A673 (cell line): ENCODE results near the gene FGFR2. TPM values are rescaled to one million over a fixed set of nuclear protein-coding genes. Genes with fewer than 3 reads are reported as not detected.

Source experiments
- BruUV-seq: library from RNA; stranded (reverse); fragments of 400-500 nt; replicated peaks from 2 replicates; lab custom pipeline; 2021; lab: Mats Ljungman, UMichigan
- CTCF ChIA-PET: fragments of 300-600 bp; sonication (Branson Sonifier 250); formaldehyde crosslinking; loops from one replicate; lab custom pipeline; 2022; ENCODE audit warnings: antibody characterized with exemption; lab: Charles Lee
- POLR2A ChIA-PET: fragments of 300-600 bp; sonication (Branson Sonifier 250); formaldehyde crosslinking; loops from one replicate; lab custom pipeline; 2022; ENCODE audit warnings: antibody characterized with exemption; ENCODE audit not compliant: low non-redundant PET; lab: Charles Lee
- DNase-seq: peaks from one replicate; pipeline ENCODE4 v3.0.0-alpha.2; 2015; ENCODE audit warnings: low spot score
- H3K27ac ChIP-seq: fragments of 200-600 bp; sonication (generic); 2 replicates; pipeline ENCODE4 v1.5.1; 2016; ENCODE audit warnings: mixed run types, low read depth, mild to moderate bottlenecking, mixed read lengths, antibody characterized with exemption, low read length; ENCODE audit not compliant: poor library complexity, severe bottlenecking
- H3K27me3 ChIP-seq: fragments of 200-600 bp; sonication (generic); replicated peaks from 2 replicates; pipeline ENCODE4 v1.6.1; 2017; ENCODE audit warnings: mixed run types, low read depth, mild to moderate bottlenecking, mixed read lengths, antibody characterized with exemption, low read length; ENCODE audit not compliant: insufficient read depth, poor library complexity
- H3K36me3 ChIP-seq: fragments of 200-600 bp; sonication (generic); 2 replicates; pipeline ENCODE4 v1.6.1; 2016; ENCODE audit warnings: mixed run types, mild to moderate bottlenecking, mixed read lengths, antibody characterized with exemption, low read length; ENCODE audit not compliant: insufficient read depth, poor library complexity, severe bottlenecking
- H3K4me1 ChIP-seq: fragments of 200-600 bp; sonication (generic); 2 replicates; pipeline ENCODE4 v1.6.1; 2017; ENCODE audit warnings: mixed run types, mild to moderate bottlenecking, mixed read lengths, antibody characterized with exemption, low read length; ENCODE audit not compliant: insufficient read depth, poor library complexity, severe bottlenecking
- H3K4me3 ChIP-seq: fragments of 200-600 bp; sonication (generic); 2 replicates; pipeline ENCODE4 v1.5.1; 2016; ENCODE audit warnings: low read depth, mixed run types, mild to moderate bottlenecking, mixed read lengths, low read length; ENCODE audit not compliant: poor library complexity, severe bottlenecking
- H3K9me3 ChIP-seq: fragments of 200-600 bp; sonication (generic); 2 replicates; pipeline ENCODE4 v1.6.1; 2016; ENCODE audit warnings: mixed run types, low read depth, mild to moderate bottlenecking, mixed read lengths, antibody characterized with exemption, low read length; ENCODE audit not compliant: poor library complexity, severe bottlenecking
- EZH2 ChIP-seq: fragments of 200-600 bp; sonication (generic); IDR thresholded peaks from 2 replicates; pipeline ENCODE4 v1.6.1; 2017; ENCODE audit warnings: borderline replicate concordance, low read depth, mild to moderate bottlenecking, mixed read lengths, antibody characterized with exemption, low read length; ENCODE audit not compliant: poor library complexity, severe bottlenecking
- intact Hi-C: fragments of 100-400 bp; cut with micrococcal nuclease; formaldehyde crosslinking; loops from one replicate; pipeline ENCODE4 v1.10.0; 2022; ENCODE audit not compliant: unreplicated experiment
- total RNA-seq: library from RNA; stranded (reverse); gene quantifications from 2 replicates; pipeline ENCODE4 v1.2.3, GENCODE V29; 2021
- TF ChIP-seq, protein P1 (sequence below): fragments of 300-800, 200-600 bp; sonication (generic); conservative IDR thresholded peaks from 2 replicates; pipeline ENCODE4 v1.5.1; 2017; ENCODE audit warnings: low read depth, mild to moderate bottlenecking, antibody characterized with exemption, low read length, moderate library complexity, mixed read lengths

Gene FGFR2
- total RNA-seq, 1 experiment from 2014 or later: 0.60 TPM

DNA sequence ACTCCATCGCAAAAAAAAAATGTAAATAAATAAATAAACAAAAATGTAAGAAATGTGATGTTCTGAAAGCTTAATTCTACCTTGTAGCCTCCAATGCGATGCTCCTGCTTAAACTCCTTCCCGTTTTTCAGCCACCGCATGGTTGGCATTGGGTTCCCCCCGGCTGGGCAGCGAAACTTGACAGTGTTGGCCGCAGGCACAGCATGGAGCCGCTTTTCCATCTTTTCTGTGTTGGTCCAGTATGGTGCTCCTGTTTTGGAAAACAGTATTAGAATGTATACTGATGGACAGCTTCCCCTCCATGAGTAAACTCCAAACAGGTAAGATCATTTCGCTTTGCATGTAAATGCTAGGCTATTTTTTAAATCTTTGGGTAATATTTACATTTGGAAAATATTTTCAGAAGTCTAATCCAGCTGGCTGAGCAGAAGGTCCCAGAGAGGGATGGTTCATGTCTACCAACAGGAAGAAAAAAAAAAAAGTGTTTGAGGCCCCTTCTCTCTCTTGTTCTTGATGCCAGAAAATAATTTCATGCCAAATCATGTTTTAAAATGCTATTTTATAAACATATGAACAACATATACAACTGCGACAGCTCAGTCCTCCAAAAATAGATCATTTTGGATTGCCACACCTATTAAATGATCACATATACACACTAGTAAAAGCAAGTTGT is 46.9 kb downstream of the FGFR2 start:
- BruUV-seq: no TSS peak
- DNase-seq: no peak
- no peak overlapping the region for H3K4me3 ChIP-seq
- intact Hi-C loops: no loop called here
- CTCF ChIA-PET: no interaction called here
- no peaks in the 10 kb centered on the region for H3K4me1 ChIP-seq
- H3K36me3 ChIP-seq: no peaks in the 10 kb centered on the region
- H3K27me3 ChIP-seq: peaks cover 4% of the 10 kb centered on the region
- POLR2A ChIA-PET: no interaction called here
- no peaks in the 10 kb centered on the region for H3K9me3 ChIP-seq
- no peak for TF ChIP-seq EZH2
- TF ChIP-seq, protein P1, sequence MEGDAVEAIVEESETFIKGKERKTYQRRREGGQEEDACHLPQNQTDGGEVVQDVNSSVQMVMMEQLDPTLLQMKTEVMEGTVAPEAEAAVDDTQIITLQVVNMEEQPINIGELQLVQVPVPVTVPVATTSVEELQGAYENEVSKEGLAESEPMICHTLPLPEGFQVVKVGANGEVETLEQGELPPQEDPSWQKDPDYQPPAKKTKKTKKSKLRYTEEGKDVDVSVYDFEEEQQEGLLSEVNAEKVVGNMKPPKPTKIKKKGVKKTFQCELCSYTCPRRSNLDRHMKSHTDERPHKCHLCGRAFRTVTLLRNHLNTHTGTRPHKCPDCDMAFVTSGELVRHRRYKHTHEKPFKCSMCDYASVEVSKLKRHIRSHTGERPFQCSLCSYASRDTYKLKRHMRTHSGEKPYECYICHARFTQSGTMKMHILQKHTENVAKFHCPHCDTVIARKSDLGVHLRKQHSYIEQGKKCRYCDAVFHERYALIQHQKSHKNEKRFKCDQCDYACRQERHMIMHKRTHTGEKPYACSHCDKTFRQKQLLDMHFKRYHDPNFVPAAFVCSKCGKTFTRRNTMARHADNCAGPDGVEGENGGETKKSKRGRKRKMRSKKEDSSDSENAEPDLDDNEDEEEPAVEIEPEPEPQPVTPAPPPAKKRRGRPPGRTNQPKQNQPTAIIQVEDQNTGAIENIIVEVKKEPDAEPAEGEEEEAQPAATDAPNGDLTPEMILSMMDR: no peak
- no peak overlapping the region for H3K27ac ChIP-seq

DNA sequence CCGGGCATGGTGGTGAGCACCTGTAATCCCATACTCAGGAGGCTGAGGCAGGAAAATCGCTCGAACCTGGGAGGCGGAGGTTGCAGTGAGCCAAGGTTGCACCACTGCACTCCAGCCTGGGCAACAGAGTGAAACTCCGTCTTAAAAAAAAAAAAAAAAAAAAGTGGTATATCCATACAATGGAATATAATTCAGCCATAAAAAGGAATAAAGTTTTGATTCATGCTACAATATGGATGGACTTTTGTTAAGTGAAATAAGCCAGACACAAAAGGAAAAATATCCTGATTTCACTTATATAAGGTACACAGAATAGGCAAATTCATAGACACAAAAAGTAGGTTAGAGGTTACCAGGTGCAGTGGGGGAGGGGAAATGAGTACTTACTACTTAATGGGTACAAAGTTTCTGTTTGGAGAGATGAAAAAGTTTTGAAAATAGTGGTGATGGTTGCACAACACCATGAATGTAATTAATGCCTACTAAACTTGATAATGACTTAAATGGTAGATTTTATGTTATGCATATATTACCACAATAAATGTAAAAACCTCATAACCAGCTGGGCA is 53.9 kb downstream of the FGFR2 start:
- Histone ChIP-seq H3K36me3 (no peaks in the 10 kb centered on the region), H3K4me3 (no peak overlapping the region), H3K27ac (no peak overlapping the region), H3K9me3 (no peaks in the 10 kb centered on the region), H3K27me3 (peaks cover 3% of the 10 kb centered on the region), H3K4me1 (no peaks in the 10 kb centered on the region)
- TF ChIP-seq, protein P1: no peak
- TF ChIP-seq EZH2: no peak
- intact Hi-C loops: no loop called here
- ChIA-PET POLR2A (no interaction called here), CTCF (no interaction called here)
- no TSS peak for BruUV-seq
- DNase-seq: no peak

DNA sequence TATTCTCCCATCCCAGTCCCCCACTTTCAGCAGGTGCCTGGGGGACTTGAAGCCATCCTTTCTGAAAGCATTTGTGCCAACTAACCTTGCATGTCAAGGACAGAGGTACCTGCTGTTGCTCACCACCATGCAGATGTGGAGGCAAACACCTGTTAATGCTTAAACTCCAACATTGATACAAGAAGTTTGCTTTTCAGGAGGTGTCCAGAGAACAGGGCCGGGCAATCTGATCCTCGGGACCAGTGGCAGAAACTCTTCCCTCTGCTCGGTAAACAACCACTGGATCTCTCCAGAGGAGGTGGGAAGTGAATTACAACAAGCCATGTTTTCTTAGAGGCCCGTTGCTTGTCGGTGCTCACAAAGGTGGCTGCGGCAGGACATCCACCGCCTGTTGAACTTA is 54.7 kb downstream of the FGFR2 start:
- intact Hi-C loops: no loop called here
- H3K27ac ChIP-seq: no peak overlapping the region
- CTCF ChIA-PET: no interaction called here

More for the DNA sequence above, 54.7 kb downstream of the FGFR2 start:
- TF ChIP-seq, protein P1: no peak
- no peak for TF ChIP-seq EZH2
- Histone ChIP-seq H3K4me1 (no peaks in the 10 kb centered on the region), H3K27me3 (peaks cover 8% of the 10 kb centered on the region), H3K4me3 (no peak overlapping the region), H3K9me3 (no peaks in the 10 kb centered on the region), H3K36me3 (no peaks in the 10 kb centered on the region)
- DNase-seq: no peak
- no TSS peak for BruUV-seq
- POLR2A ChIA-PET: no interaction called here
